ENCODE measurements around the gene PAFAH1B1.

GRCh38 chr17:2697611-2698162 lies 104.2 kb downstream of the PAFAH1B1 start:
- TF ChIP-seq CTCF (IDR thresholded peaks at IDR 0.05) (no peak), POLR2A (IDR thresholded peaks at IDR 0.05) (no peak)

Measured in adrenal gland (tissue), 5 donors.